ENCODE measurements around the gene TC2N.
"Not testable (repeated sequence)": the region's sequence is repeated elsewhere in the genome, so short reads cannot be mapped to it uniquely, and the experiment has no call there.

DNA sequence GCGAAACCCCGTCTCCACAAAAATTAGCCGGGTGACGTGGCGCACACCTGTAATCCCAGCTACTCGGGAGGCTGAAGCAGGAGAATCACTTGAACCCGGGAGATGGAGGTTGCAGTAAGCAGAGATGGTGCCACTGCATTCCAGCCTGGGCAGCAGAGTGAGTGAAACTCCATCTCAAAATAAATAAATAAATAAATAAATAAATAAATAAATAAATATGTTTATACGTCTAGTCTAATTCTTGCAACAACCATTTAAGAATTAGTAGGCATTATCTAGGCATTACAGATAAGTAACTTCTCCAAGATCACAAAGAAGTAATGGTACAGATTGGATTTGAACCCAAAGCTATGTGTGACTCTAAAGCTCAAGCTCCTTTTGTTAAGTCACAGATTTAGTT lies 22.3 kb downstream of the TC2N start:
- TF ChIP-seq, protein P1, sequence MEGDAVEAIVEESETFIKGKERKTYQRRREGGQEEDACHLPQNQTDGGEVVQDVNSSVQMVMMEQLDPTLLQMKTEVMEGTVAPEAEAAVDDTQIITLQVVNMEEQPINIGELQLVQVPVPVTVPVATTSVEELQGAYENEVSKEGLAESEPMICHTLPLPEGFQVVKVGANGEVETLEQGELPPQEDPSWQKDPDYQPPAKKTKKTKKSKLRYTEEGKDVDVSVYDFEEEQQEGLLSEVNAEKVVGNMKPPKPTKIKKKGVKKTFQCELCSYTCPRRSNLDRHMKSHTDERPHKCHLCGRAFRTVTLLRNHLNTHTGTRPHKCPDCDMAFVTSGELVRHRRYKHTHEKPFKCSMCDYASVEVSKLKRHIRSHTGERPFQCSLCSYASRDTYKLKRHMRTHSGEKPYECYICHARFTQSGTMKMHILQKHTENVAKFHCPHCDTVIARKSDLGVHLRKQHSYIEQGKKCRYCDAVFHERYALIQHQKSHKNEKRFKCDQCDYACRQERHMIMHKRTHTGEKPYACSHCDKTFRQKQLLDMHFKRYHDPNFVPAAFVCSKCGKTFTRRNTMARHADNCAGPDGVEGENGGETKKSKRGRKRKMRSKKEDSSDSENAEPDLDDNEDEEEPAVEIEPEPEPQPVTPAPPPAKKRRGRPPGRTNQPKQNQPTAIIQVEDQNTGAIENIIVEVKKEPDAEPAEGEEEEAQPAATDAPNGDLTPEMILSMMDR (IDR thresholded peaks at IDR 0.05 in 2 of 3, conservative IDR thresholded peaks at IDR 0.05 in 1 of 3; ENCODE audit: borderline replicate concordance in 1 of 3, insufficient read depth in 1 of 3, low read depth in 2 of 3, low read length in 2 of 3) = not testable (repeated sequence)
- TF ChIP-seq CEBPB (IDR thresholded peaks at IDR 0.05; ENCODE audit: low read depth); POLR2A (IDR thresholded peaks at IDR 0.05; ENCODE audit: borderline replicate concordance, extremely low read depth, insufficient read depth, insufficient read length); ZNF274 (IDR thresholded peaks at IDR 0.05; ENCODE audit: low read depth, low read length); SIN3A (IDR thresholded peaks at IDR 0.05; ENCODE audit: low read depth): not testable (repeated sequence)
